Duodenal mucosa (tissue), 2 donors: Measurements from ENCODE around the gene FOXO3.

Source experiments
- H3K27ac ChIP-seq: one replicate; pipeline ENCODE4 v1.7.0; 2013; ENCODE audit warnings: low read depth, low read length
- H3K27me3 ChIP-seq, 2 donors: one replicate each; pipeline ENCODE4 v1.7.0; 2013; ENCODE audit warnings: low read length in 2 of 2, control low read depth in 1 of 2; ENCODE audit not compliant: insufficient read depth in 2 of 2, control insufficient read depth in 1 of 2
- H3K36me3 ChIP-seq, 2 donors: one replicate each; pipeline ENCODE4 v1.7.0; 2013; ENCODE audit warnings: low read length in 2 of 2, control low read depth in 1 of 2; ENCODE audit not compliant: insufficient read depth in 2 of 2, control insufficient read depth in 1 of 2
- H3K4me1 ChIP-seq, 2 donors: one replicate each; pipeline ENCODE4 v1.7.0; 2013; ENCODE audit warnings: low read length in 2 of 2, control low read depth in 1 of 2; ENCODE audit not compliant: insufficient read depth in 2 of 2, control insufficient read depth in 1 of 2
- H3K4me3 ChIP-seq, 2 donors: one replicate each; pipeline ENCODE4 v1.7.0; 2013; ENCODE audit warnings: low read length in 2 of 2, low read depth in 1 of 2
- H3K9ac ChIP-seq, 2 donors: one replicate each; pipeline ENCODE4 v1.7.0; 2013; ENCODE audit warnings: low read length in 2 of 2, low read depth in 1 of 2
- H3K9me3 ChIP-seq, 2 donors: one replicate each; pipeline ENCODE4 v1.7.0; 2013; ENCODE audit warnings: low read length in 2 of 2, control low read depth in 1 of 2; ENCODE audit not compliant: control insufficient read depth in 1 of 2

The FOXO3 gene

GRCh38 chr6:108689272-108690161 lies 128.8 kb downstream of the FOXO3 start:
- peaks cover 7 to 17% of the 10 kb centered on the region in 2 donors for H3K36me3 ChIP-seq
- no peak overlapping the region for H3K4me3 ChIP-seq
- no peak overlapping the region for H3K9ac ChIP-seq
- no peak overlapping the region for H3K27ac ChIP-seq
- H3K4me1 ChIP-seq = peaks cover 0 to 5% of the 10 kb centered on the region in 2 donors
- no peaks in the 10 kb centered on the region for H3K9me3 ChIP-seq
- H3K27me3 ChIP-seq = no peaks in the 10 kb centered on the region

DNA sequence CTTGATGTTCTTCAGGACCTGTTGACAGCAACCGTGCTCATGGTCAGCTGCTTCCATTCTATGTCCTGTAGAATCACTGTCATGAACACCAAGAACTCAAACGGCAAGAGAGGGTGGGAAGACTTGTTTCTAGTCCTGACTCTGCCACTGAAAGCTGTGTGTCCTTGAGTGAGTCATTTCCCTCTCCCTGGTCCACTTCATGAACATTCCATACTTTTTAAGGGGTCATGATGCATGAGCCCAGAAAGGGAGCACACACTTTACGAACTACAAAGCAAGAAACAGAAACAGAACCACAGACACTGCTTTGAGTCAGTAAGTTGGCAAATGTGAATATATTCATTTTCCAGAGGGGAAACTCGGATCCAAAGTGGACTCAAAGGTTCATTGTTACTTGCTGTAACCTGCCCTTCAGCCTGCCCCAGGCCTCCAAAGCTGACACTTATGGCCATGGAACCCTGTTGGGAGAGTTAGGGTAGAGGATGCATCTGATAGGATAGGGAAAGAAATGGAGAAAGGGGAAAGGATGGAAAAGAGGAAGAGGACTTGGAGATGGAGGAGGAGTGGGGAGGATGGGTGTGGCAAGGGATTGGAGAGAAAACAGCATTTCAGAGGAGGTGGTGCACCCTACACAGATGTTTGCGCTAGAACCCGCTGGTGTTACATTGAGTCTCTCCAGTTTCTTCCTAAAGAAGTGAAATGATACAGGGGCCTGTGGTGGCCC lies 129.8 kb downstream of the FOXO3 start:
- H3K9me3 ChIP-seq = no peaks in the 10 kb centered on the region
- no peaks in the 10 kb centered on the region for H3K27me3 ChIP-seq
- no peak overlapping the region for H3K9ac ChIP-seq
- peaks cover 7 to 13% of the 10 kb centered on the region in 2 donors for H3K36me3 ChIP-seq
- no peaks in the 10 kb centered on the region for H3K4me1 ChIP-seq
- H3K27ac ChIP-seq = no peak overlapping the region
- H3K4me3 ChIP-seq = no peak overlapping the region

DNA sequence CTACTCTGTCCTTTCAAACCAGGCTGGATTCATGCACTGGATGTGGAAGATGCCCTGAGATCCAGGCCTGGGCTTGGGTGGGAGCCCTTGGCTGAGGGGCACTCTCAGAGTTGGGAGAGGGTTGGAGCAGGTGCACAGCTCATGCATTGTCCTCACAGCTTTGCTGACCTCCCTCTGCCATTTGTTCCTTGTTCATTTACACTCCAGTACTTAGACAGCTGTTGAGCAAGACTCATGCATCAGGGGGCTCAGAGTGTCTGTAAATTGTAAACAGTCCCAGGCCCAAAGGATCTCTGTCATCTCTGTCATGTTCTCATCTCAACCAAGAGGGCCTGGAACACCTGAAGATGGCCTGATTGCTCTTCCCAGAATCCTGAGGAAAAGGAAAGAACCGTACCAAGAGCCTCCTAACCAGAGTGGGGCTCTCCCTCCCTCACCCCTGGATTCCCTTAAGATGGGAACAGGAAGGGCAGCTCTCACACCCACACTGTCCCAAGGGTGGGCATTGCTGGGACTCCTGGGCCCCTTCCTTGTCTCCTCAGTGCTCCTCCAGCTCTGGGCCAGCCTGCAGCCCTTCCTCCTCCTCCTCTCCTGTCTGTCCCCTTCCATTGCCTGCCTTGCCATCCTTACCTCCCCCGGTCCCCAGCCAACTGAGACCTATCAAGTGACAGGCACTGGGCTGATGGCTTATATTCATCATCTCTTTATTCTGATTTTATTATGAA lies 132.9 kb downstream of the FOXO3 start:
- Histone ChIP-seq H3K27ac (no peak overlapping the region), H3K9ac (no peak overlapping the region), H3K27me3 (no peaks in the 10 kb centered on the region), H3K4me1 (no peaks in the 10 kb centered on the region), H3K36me3 (no peaks in the 10 kb centered on the region), H3K4me3 (no peak overlapping the region), H3K9me3 (no peaks in the 10 kb centered on the region)

DNA sequence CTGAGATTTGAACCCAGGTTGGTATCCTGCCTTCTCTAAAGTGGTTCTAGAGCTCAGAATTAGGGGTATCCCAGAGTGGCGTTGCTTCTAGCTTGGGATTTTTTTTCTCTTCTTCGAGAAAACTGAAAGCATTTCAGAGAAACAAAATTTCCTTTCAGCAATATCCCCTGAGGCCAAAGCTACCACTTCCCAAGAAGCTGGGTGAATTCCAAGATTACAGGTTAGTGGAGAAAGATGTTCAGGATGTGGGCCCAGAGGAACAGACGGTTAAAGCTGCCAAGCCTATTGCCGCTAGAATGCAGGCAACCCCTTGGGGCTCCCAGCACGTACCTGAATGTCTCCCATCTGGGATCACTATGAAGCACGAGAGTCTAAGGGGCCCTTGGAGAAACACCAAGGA lies 134.1 kb downstream of the FOXO3 start:
- no peaks in the 10 kb centered on the region for H3K9me3 ChIP-seq
- no peaks in the 10 kb centered on the region for H3K4me1 ChIP-seq
- no peak overlapping the region for H3K27ac ChIP-seq
- no peak overlapping the region for H3K9ac ChIP-seq
- no peaks in the 10 kb centered on the region for H3K27me3 ChIP-seq
- no peaks in the 10 kb centered on the region for H3K36me3 ChIP-seq
- H3K4me3 ChIP-seq = no peak overlapping the region

DNA sequence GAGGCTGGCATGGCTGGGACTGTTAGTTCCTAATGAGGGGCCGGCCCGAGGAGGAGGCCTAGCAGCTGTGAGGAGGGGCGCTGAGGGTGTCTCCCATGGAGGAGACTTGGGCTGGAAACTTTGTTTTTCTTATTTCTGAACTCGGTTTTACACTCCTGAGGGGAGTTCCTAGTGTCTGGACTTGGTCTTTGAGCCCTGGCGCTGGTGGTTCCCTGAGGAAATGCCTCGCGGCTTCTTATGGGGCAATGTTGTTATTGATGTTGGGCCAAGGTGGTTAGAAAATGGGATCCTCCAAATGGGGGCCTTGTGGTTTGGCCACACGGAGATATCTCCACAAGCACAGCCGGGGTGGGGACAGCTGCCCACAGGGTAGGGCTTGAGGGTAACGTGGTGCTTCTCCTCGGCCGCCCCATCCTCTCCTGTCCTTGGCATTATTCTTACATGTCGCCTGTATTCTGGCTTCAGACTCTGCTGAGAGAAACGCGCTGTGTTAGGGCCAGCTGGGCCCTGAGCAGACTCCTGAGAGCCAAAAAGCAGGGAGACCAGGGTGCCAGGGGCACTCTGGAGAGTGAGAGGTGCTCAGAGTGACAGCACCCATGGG lies 136.9 kb downstream of the FOXO3 start:
- Histone ChIP-seq H3K27ac (no peak overlapping the region), H3K27me3 (no peaks in the 10 kb centered on the region), H3K9ac (no peak overlapping the region), H3K36me3 (no peaks in the 10 kb centered on the region), H3K4me3 (no peak overlapping the region), H3K9me3 (peaks cover 11 to 12% of the 10 kb centered on the region in 2 donors), H3K4me1 (no peaks in the 10 kb centered on the region)

GRCh38 chr6:108698593-108699289 lies 138.0 kb downstream of the FOXO3 start:
- Histone ChIP-seq H3K27me3 (no peaks in the 10 kb centered on the region), H3K9me3 (peaks cover 11 to 14% of the 10 kb centered on the region in 2 donors), H3K9ac (no peak overlapping the region), H3K36me3 (no peaks in the 10 kb centered on the region), H3K4me3 (no peak overlapping the region), H3K27ac (no peak overlapping the region), H3K4me1 (no peaks in the 10 kb centered on the region)

GRCh38 chr6:108699290-108700041 lies 138.7 kb downstream of the FOXO3 start:
- no peak overlapping the region for H3K4me3 ChIP-seq
- H3K4me1 ChIP-seq = no peaks in the 10 kb centered on the region
- H3K27ac ChIP-seq = no peak overlapping the region
- H3K27me3 ChIP-seq = no peaks in the 10 kb centered on the region
- peaks cover 11 to 14% of the 10 kb centered on the region in 2 donors for H3K9me3 ChIP-seq
- H3K36me3 ChIP-seq = no peaks in the 10 kb centered on the region
- H3K9ac ChIP-seq = no peak overlapping the region

DNA sequence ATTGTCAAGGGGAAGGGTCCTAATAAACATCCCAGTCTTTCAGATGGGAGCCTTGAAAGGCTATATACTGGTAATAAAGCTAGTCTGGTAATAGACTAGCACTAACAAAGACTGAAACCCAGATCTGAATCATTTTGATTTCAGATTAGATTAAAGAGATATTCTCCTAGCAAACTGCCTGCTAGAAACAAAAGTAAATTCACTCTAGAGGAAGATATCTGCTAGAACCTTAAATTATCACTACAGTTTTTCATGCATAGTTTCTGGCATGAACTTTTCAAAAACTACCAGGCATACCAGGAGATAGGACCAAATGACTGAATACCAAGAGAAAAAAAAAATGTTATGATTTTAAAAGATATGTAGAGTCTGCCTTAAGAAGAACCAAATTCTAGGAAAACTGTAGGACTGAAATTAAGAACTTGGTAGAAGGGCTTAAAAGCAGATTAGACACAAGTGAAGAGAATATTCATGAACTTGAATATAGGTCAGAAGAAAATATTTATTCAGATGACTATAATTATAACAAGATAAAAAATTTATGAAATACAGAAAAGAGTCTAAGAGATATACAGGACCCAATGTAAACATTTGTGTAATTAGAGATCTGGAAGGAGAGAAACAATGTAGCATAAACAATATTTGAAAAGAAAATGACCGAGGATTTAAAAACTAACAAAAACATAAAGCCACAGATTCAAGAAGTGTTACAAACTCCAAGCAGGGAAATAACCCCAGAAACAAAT lies 141.6 kb downstream of the FOXO3 start:
- no peak overlapping the region for H3K27ac ChIP-seq
- no peak overlapping the region for H3K9ac ChIP-seq
- H3K27me3 ChIP-seq = no peaks in the 10 kb centered on the region
- no peaks in the 10 kb centered on the region for H3K36me3 ChIP-seq
- peaks cover 11 to 14% of the 10 kb centered on the region in 2 donors for H3K9me3 ChIP-seq
- H3K4me1 ChIP-seq = peaks cover 0 to 5% of the 10 kb centered on the region in 2 donors
- no peak overlapping the region for H3K4me3 ChIP-seq
